A172 (cell line): ENCODE results near the gene CCDC92. TPM values are rescaled to one million over a fixed set of nuclear protein-coding genes. Genes with fewer than 3 reads are reported as not detected.

ENCODE experiments used
- DNase-seq: peaks from one replicate; pipeline ENCODE4 v3.0.0-alpha.2; 2015; ENCODE audit warnings: low spot score
- total RNA-seq: library from RNA; depleted of rRNA; stranded (reverse); fragments of >200 nt; shearing (Covaris generic); gene quantifications from 2 replicates; pipeline ENCODE4 v1.2.3, GENCODE V29; 2014

Gene CCDC92
- total RNA-seq, 1 experiment from 2014 or later: 7.9 TPM

DNA sequence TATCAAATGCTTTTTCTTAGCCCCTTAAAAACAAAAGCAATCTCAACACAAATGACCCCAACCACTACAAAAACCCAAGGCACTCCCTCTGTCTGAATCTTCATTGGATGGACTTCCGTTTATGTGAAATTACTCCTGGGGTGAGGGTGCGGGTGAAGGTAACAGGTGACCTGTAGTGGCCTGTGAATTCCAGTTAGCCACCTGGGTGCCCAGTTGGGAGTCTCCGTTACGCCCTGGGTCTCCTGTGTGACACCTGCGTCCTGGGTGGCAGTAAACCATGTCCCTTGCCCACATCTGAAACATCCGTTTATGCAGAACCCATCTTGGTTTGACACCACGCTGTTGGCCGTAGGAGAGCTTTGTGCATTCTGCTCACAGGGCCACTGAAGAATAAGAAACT is 62.6 kb downstream of the CCDC92 start:
- no peak for DNase-seq

GRCh38 chr12:123908884-123909725 is 63.5 kb downstream of the CCDC92 start:
- no peak for DNase-seq

GRCh38 chr12:123907726-123908476 is 64.7 kb downstream of the CCDC92 start:
- DNase-seq: no peak

- no peak for DNase-seq
Observed at GRCh38 chr12:123906711-123907420, 65.8 kb downstream of the CCDC92 start.

DNA sequence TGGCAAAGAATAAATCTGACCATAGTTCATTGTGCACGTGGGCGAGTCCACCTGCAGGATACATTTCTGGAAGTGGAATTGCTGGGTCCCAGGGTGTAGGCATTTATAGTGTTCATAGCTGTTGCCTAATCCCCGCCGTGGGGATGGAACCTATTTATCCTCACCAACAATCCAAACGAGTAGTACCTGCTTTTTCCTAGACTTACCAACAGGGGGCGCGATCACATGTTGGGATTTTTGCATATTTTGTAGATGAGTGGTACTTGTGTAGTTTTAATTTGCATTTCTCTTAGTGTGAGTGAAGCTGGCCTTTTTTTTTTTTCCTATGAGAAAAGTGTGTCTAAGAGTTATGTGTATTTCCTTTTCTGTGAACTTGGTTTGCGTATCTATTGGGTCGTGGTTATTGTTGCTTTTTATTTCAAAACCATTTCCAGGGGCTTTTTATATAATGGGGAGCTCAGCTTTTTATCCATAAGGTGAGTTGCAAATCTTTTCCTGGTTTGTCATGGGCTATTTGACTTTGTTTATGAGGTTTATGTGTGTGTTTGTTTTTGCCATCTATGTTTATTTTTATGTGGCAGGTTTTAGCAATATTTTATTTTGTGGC is 67.2 kb downstream of the CCDC92 start:
- peak; percentile 68 for DNase-seq

DNA sequence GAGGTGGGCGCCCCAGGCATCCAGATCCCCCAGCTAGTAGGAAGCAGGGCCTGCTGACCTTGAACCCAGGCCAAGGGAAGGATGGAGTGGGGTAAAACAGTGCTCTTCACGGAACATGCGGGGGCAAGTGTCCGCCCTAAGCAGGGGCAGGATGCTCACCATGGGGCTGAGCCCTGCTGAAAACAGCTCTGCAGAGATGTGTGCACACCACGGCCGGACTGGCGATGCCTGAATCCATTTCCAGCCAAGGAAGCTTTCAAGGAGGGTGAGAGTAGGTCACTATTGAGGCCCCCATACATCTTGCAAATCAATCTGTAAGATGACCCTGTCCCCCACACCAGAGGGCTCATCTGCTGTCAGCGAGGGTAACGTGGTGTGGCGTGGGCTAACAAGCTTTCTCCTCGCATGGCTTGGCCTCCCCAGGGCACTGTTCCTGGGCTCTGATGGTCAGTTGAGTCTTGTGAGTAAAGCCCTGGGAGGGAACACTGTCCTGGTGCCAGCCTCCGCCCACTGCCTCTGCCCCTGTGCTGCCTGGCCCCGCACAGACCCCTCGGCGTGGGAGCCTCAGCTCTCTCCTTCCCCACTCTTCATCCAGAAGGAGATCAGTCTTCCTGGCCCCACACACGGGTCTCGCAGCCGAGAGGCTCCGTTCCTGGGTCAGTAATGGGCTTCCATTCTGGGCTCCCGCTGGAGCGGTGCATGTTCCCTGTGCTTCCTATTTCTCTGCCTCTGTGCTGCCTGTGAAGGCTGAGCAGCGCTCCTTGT is 69.1 kb downstream of the CCDC92 start:
- no peak for DNase-seq

DNA sequence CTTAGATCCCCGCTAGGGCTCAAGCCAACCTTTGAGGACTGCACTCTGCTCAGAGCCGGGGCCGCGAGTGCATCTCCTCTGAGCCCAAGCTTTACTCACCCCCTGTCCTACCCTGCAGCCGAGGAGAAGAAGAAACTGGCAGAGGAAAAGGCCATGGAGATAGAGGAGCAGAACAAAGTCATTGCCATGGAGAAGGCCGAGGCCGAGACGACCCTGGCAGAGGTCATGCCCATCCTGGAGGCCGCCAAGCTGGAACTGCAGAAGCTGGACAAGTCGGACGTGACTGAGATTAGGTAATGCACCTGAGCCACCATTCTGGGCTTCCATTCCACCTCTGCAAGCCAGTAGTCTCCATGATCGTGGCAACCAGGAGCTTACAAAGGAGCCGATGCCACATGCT is 69.8 kb downstream of the CCDC92 start:
- no peak for DNase-seq

DNA sequence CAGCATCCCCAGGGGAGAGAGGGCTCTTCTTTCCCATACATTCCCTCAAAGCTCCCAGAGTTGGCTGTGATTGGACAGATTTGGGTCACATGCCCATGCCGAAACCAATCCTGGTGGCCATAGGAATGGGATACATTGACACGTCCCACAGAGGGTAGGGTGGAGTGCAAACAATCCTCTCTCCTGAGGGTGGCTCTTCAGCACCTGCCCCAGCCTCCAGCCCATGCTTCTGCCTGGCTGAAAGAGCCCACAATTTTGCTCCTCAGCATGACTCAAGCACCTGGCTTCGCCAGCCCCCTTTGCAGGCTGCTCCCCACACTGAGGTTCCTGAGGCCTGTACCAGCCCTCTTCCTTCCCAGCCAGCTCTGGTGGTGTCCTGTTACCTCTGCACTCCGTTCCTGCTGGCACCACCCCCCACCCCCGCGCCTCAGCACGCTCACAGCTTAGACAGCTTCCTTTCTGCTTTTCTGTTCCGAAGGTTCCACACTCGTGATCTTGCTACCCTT is 71.7 kb downstream of the CCDC92 start:
- no peak for DNase-seq

GRCh38 chr12:123899368-123899767 is 73.3 kb downstream of the CCDC92 start:
- no peak for DNase-seq

DNA sequence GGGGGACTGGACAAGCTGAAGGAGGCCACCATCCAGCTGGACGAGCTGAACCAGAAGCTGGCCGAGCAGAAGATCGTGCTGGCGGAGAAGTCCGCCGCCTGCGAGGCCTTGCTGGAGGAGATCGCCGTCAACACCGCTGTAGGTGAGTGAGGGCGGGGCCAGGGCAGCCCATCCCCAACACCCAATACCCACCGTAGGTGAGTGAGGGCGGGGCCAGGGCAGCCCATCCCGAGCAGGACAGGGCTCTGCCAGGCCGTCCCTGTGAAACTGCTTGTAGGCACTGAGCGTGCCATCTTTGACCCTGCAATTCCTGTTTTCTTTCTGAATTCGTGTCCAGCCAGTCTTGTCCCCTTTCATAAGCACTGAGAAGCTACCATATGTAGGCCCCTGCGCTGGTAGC is 74.0 kb downstream of the CCDC92 start:
- DNase-seq: no peak

- DNase-seq: peak; percentile 80
Observed at GRCh38 chr12:123897221-123897620, 75.4 kb downstream of the CCDC92 start.

DNA sequence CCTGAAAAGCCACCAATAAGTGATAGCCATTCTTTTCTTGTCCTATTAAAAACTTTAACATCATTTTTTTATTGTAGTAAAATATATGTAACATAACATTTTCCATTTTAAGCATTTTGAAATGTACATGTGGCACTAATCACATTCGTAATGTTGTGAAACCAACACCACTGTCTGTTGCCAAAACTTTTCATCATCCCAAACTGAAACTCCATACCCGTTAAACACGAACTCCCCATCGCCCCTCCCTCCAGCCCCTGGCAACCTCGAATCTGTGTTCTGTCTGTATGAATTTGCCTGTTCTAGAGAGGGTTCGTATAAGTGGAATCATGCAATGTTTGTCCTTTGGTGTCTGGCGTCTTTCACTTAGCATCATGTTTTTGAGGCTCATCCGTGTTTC is 75.9 kb downstream of the CCDC92 start:
- no peak for DNase-seq

- DNase-seq: no peak
Observed at GRCh38 chr12:123895451-123895850, 77.2 kb downstream of the CCDC92 start.

GRCh38 chr12:123894823-123895345 is 77.7 kb downstream of the CCDC92 start:
- DNase-seq: no peak

GRCh38 chr12:123893276-123893675 is 79.4 kb downstream of the CCDC92 start:
- no peak for DNase-seq

DNA sequence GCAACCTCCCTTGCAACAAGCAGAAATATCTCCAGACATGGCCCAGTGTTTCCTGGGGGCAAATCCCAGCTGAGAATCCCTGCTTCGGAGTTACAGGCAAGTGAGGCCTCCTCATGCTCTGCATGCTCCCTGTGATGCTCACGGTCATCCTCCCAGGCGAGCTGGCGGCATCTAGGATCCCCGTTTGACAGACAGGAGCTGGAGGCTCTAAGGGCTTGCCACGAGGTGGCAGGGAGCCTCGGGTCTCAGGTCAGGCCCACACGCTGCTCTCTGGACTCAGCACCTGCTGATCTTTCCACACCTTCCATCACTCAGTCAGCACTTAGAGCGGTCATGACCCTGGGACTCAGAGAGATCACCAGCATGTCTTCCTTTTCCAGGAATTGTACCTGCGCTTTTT is 79.8 kb downstream of the CCDC92 start:
- no peak for DNase-seq

DNA sequence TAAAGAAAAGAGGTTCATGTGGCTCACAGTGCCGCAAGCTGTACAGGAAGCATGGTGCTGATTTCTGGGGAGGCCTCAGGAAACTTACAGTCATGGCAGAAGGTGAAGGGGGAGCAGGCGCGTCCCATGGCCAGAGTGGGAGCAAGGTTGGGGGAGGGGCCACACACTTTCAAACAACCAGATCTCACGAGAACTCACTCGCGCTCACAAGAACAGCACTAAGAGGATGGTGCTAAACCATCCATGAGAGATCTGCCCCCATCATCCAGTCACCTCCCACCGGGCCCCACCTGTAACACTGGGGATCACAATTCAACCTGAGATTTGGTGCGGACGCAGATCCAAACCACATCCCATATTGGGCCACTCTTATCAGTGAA is 80.5 kb downstream of the CCDC92 start:
- DNase-seq: no peak

DNA sequence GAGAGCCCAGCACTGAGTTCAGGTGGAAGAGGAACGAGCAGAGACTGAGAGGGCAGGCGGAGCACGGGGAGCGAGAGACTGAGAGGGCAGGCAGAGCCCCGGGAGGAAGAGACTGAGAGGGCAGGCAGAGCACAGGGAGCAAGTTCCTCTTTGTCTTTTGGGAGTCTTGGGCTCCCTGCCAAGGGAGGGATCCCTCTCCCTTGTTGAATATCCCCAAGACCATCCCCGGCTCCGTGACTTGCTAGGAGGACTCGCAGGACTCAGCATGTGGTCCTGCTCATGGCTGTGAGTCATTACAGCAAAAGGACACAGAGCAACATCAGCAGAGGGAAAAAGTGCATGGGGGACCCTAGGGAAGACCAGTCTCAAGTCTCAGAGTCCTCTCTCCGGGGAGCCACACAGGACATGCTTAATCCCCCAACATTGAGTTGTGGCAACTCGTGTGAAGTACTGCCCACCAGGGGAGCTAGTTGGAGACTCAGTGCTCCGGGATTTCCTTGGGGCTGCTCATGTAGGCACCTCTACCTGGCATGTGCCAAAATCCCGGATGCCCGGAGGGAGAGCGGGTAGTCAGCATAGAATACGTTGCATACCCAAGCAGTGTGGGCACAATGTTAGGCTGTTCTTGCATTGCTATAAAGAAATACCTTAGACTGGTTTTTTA is 81.0 kb downstream of the CCDC92 start:
- peak; percentile 13 for DNase-seq

GRCh38 chr12:123891011-123891410 is 81.6 kb downstream of the CCDC92 start:
- DNase-seq: no peak

GRCh38 chr12:123890536-123890902 is 82.1 kb downstream of the CCDC92 start:
- no peak for DNase-seq
